ENCODE data around the gene STAC3. TPM values are rescaled to one million over a fixed set of nuclear protein-coding genes. Genes with fewer than 3 reads are reported as not detected.
A peak's percentile ranks its signal among the peaks of the same experiment; 100 is the strongest.

Gene STAC3
- total and polyA plus RNA-seq, 2 donors (not counting 1 experiment from before 2014, with no cell fraction given): 0.33 TPM

DNA sequence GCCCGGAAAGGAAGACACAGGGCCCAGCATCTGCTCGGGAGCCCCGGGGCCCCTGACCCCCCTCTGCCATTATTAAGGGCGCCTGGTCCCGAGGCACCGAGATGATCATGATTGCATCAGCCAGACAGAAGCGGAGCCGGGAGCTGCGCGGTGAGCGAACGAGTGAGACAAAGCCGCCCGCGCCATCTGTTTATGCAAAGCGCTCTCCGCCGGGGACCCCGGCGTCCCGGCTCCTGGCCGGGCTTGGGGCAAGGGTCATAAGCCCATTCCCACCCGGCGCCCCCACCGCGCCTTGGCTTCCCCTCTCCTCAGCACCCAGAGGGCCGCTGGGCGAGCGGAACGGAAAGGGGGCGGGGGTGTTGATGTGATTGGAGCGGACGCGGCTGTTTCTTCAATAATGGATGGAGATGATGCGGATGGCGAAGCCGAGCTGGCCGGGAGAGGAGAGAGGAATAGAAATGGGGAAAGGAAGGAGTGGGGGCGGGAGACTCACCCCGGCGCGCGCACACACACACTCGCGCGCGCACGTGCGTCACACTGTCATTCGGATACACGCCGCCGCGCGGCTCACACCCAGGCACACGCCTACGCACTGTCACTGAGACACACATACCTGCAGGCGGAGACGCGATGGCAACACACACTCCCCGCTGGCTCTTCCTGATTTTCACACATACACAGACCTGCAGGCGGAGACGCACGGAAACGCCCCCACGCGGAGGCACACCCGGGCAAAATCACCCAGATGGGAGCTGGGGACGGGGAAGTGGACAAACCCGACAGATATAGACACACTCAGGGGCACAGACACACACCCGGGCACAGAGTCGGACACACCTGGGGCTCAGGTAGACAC is 10.7 kb downstream of the STAC3 start:
- H3K27me3 ChIP-seq (ENCODE audit: control insufficient read depth, insufficient read depth, low read length): peaks cover 16% of the 10 kb centered on the region
- TF ChIP-seq EZH2 (IDR thresholded peaks at IDR 0.05; ENCODE audit: low read length, missing control alignments): no peak
- TF ChIP-seq, protein P1, sequence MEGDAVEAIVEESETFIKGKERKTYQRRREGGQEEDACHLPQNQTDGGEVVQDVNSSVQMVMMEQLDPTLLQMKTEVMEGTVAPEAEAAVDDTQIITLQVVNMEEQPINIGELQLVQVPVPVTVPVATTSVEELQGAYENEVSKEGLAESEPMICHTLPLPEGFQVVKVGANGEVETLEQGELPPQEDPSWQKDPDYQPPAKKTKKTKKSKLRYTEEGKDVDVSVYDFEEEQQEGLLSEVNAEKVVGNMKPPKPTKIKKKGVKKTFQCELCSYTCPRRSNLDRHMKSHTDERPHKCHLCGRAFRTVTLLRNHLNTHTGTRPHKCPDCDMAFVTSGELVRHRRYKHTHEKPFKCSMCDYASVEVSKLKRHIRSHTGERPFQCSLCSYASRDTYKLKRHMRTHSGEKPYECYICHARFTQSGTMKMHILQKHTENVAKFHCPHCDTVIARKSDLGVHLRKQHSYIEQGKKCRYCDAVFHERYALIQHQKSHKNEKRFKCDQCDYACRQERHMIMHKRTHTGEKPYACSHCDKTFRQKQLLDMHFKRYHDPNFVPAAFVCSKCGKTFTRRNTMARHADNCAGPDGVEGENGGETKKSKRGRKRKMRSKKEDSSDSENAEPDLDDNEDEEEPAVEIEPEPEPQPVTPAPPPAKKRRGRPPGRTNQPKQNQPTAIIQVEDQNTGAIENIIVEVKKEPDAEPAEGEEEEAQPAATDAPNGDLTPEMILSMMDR (conservative IDR thresholded peaks at IDR 0.05 in 1 of 2, IDR thresholded peaks at IDR 0.05 in 1 of 2; ENCODE audit: low read depth in 1 of 2, low read length in 2 of 2): no peak
- DNase-seq (ENCODE audit: low read depth in 2 of 2): peak; percentile 40 to 60
- peak overlapping the region; percentile 60 for H3K9ac ChIP-seq (ENCODE audit: insufficient read depth, low read length)
- H3K4me2 ChIP-seq (ENCODE audit: extremely low read depth, insufficient read depth, low read length): peak overlapping the region; percentile 94
- H3K4me1 ChIP-seq (ENCODE audit: control insufficient read depth, extremely low read depth, insufficient read depth, low read length): peaks cover 31% of the 10 kb centered on the region
- no peaks in the 10 kb centered on the region for H3K9me3 ChIP-seq (ENCODE audit: control insufficient read depth, insufficient read depth, low read depth, low read length)
- H3K4me3 ChIP-seq (replicated peaks in 1 of 4; ENCODE audit: control extremely low read depth in 1 of 4, insufficient read depth in 1 of 4, low read depth in 3 of 4, low read length in 4 of 4): peak overlapping the region; percentile 33 to 77 (median 64)
- H3K79me2 ChIP-seq (ENCODE audit: control insufficient read depth, insufficient read depth, low read length): no peaks in the 10 kb centered on the region
- no peaks in the 10 kb centered on the region for H4K20me1 ChIP-seq (ENCODE audit: control insufficient read depth, extremely low read depth, insufficient read depth, low read length)
- H3K27ac ChIP-seq (ENCODE audit: insufficient read depth, low read length): peak overlapping the region; percentile 1
- H3K36me3 ChIP-seq (ENCODE audit: control insufficient read depth, insufficient read depth, low read length): no peaks in the 10 kb centered on the region
- H2AFZ ChIP-seq (ENCODE audit: low read length): no peak overlapping the region

DNA sequence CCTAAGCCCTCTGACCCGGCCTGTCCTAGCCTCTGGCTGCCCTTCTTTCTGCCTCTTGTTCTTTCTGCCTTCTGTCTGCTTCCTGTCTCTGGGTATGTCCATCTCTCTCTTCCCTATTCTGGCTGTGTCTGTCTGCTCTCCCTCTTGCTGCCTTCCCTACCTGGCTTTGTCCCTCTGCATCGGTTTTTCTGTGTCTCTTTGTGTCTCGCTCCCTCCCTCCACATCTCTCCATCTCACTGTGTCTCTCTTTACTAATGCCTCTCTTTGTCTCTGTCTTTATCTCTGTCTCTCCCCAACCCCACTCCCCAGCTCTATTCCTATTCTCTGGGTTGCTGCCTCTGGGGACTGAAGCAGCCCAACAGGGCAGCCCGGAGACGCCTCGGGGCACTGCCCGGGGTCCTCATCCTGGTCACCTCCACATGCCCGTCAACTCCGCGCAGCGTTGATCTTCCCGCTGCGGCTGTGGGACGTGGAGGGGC is 11.4 kb downstream of the STAC3 start:
- Histone ChIP-seq H3K9me3 (ENCODE audit: control insufficient read depth, insufficient read depth, low read depth, low read length) (no peaks in the 10 kb centered on the region), H3K36me3 (ENCODE audit: control insufficient read depth, insufficient read depth, low read length) (peaks cover 4% of the 10 kb centered on the region), H3K27ac (ENCODE audit: insufficient read depth, low read length) (no peak overlapping the region), H3K4me3 (replicated peaks in 1 of 4; ENCODE audit: control extremely low read depth in 1 of 4, insufficient read depth in 1 of 4, low read depth in 3 of 4, low read length in 4 of 4) (peak overlapping the region; percentile 33 to 77 (median 64)), H3K79me2 (ENCODE audit: control insufficient read depth, insufficient read depth, low read length) (no peaks in the 10 kb centered on the region), H2AFZ (ENCODE audit: low read length) (no peak overlapping the region), H3K4me2 (ENCODE audit: extremely low read depth, insufficient read depth, low read length) (peak overlapping the region; percentile 94), H3K27me3 (ENCODE audit: control insufficient read depth, insufficient read depth, low read length) (peaks cover 16% of the 10 kb centered on the region), H3K4me1 (ENCODE audit: control insufficient read depth, extremely low read depth, insufficient read depth, low read length) (peaks cover 35% of the 10 kb centered on the region), H4K20me1 (ENCODE audit: control insufficient read depth, extremely low read depth, insufficient read depth, low read length) (no peaks in the 10 kb centered on the region), H3K9ac (ENCODE audit: insufficient read depth, low read length) (peak overlapping the region; percentile 60)
- TF ChIP-seq EZH2 (IDR thresholded peaks at IDR 0.05; ENCODE audit: low read length, missing control alignments): no peak
- TF ChIP-seq, protein P1 (conservative IDR thresholded peaks at IDR 0.05 in 1 of 2, IDR thresholded peaks at IDR 0.05 in 1 of 2; ENCODE audit: low read depth in 1 of 2, low read length in 2 of 2): no peak
- DNase-seq (ENCODE audit: low read depth in 2 of 2): peak in 1 of 2 donors; percentile 23

DNA sequence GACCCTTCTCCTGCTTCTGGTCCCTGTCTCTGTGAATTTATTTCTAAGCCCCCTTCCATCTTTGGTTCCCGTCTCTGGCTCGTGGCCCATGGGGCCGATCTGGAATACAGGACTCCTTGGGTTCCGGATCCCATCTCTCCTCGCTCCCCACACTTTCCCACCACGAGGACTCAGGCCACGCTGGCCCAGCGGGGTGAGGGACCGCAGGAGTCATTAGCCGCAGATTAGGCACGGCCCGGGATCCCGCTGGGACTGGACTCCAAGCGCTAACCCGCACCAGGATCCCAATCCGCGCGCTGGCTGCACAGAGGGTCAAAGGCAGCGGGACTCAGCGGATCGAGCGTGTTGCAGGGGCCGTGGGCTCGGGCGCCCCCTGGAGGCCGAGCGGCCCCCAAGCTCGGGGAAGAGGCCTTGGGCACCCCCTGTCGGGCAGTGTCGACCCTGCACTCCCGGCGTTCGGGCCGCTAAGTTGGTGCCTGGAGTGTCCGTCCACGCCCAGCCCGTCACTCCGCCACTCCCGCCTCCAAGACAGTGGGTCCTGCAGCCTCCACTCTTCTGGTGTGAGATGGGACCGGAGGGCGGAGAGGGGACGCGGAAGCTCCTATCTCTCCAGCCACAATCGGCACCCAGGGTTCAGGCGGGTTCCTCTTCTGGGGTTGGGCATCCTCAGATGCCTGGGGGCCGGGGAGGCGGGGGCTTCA is 12.0 kb downstream of the STAC3 start:
- Histone ChIP-seq H3K27ac (ENCODE audit: insufficient read depth, low read length) (no peak overlapping the region), H4K20me1 (ENCODE audit: control insufficient read depth, extremely low read depth, insufficient read depth, low read length) (no peaks in the 10 kb centered on the region), H3K36me3 (ENCODE audit: control insufficient read depth, insufficient read depth, low read length) (peaks cover 6% of the 10 kb centered on the region), H3K9me3 (ENCODE audit: control insufficient read depth, insufficient read depth, low read depth, low read length) (no peaks in the 10 kb centered on the region), H3K4me1 (ENCODE audit: control insufficient read depth, extremely low read depth, insufficient read depth, low read length) (peaks cover 40% of the 10 kb centered on the region), H2AFZ (ENCODE audit: low read length) (peak overlapping the region; percentile 60), H3K27me3 (ENCODE audit: control insufficient read depth, insufficient read depth, low read length) (peaks cover 16% of the 10 kb centered on the region), H3K4me2 (ENCODE audit: extremely low read depth, insufficient read depth, low read length) (peak overlapping the region; percentile 94), H3K4me3 (replicated peaks in 1 of 4; ENCODE audit: control extremely low read depth in 1 of 4, insufficient read depth in 1 of 4, low read depth in 3 of 4, low read length in 4 of 4) (peak overlapping the region; percentile 33 to 77 (median 64)), H3K79me2 (ENCODE audit: control insufficient read depth, insufficient read depth, low read length) (no peaks in the 10 kb centered on the region), H3K9ac (ENCODE audit: insufficient read depth, low read length) (peak overlapping the region; percentile 10)
- TF ChIP-seq, protein P1 (conservative IDR thresholded peaks at IDR 0.05 in 1 of 2, IDR thresholded peaks at IDR 0.05 in 1 of 2; ENCODE audit: low read depth in 1 of 2, low read length in 2 of 2): peak; percentile 100
- no peak for TF ChIP-seq EZH2 (IDR thresholded peaks at IDR 0.05; ENCODE audit: low read length, missing control alignments)
- peak; percentile 67 to 89 for DNase-seq (ENCODE audit: low read depth in 2 of 2)
